ENCODE data around the gene YTHDF1.

YTHDF1 gene

GRCh38 chr20:63208346-63208909 is 7.5 kb downstream of the YTHDF1 start:
- H3K36me3 Mint-ChIP-seq (ENCODE audit: low read depth) = peaks cover 65% of the 10 kb centered on the region
- no peaks in the 10 kb centered on the region for H3K27me3 Mint-ChIP-seq (ENCODE audit: low read depth)
- H3K9me3 Mint-ChIP-seq = no peaks in the 10 kb centered on the region
- H3K27ac Mint-ChIP-seq = no peak overlapping the region
- no peak for TF ChIP-seq CTCF (IDR thresholded peaks at IDR 0.05; ENCODE audit: unreplicated experiment in 3 of 3)
- peaks cover 9% of the 10 kb centered on the region for H3K4me1 Mint-ChIP-seq
- H3K4me3 Mint-ChIP-seq = no peak overlapping the region

GRCh38 chr20:63206878-63207277 is 9.1 kb downstream of the YTHDF1 start:
- Mint-ChIP-seq H3K4me3 (no peak overlapping the region), H3K36me3 (ENCODE audit: low read depth) (peaks cover 64% of the 10 kb centered on the region), H3K4me1 (peaks cover under 1% of the 10 kb centered on the region), H3K27ac (no peak overlapping the region), H3K27me3 (ENCODE audit: low read depth) (no peaks in the 10 kb centered on the region), H3K9me3 (no peaks in the 10 kb centered on the region)
- no peak for TF ChIP-seq CTCF (IDR thresholded peaks at IDR 0.05; ENCODE audit: unreplicated experiment in 3 of 3)

GRCh38 chr20:63205896-63206295 is 10.0 kb downstream of the YTHDF1 start:
- Mint-ChIP-seq H3K36me3 (ENCODE audit: low read depth) (peaks cover 68% of the 10 kb centered on the region), H3K4me1 (no peaks in the 10 kb centered on the region), H3K27ac (no peak overlapping the region), H3K27me3 (ENCODE audit: low read depth) (no peaks in the 10 kb centered on the region), H3K9me3 (no peaks in the 10 kb centered on the region), H3K4me3 (no peak overlapping the region)
- no peak for TF ChIP-seq CTCF (IDR thresholded peaks at IDR 0.05; ENCODE audit: unreplicated experiment in 3 of 3)

GRCh38 chr20:63204362-63204761 is 11.6 kb downstream of the YTHDF1 start:
- H3K4me3 Mint-ChIP-seq = no peak overlapping the region
- no peaks in the 10 kb centered on the region for H3K9me3 Mint-ChIP-seq
- H3K27me3 Mint-ChIP-seq (ENCODE audit: low read depth) = no peaks in the 10 kb centered on the region
- no peak overlapping the region for H3K27ac Mint-ChIP-seq
- no peaks in the 10 kb centered on the region for H3K4me1 Mint-ChIP-seq
- H3K36me3 Mint-ChIP-seq (ENCODE audit: low read depth) = peaks cover 60% of the 10 kb centered on the region
- no peak for TF ChIP-seq CTCF (IDR thresholded peaks at IDR 0.05; ENCODE audit: unreplicated experiment in 3 of 3)

- H3K36me3 Mint-ChIP-seq (ENCODE audit: low read depth) = peaks cover 61% of the 10 kb centered on the region
- no peaks in the 10 kb centered on the region for H3K27me3 Mint-ChIP-seq (ENCODE audit: low read depth)
- TF ChIP-seq CTCF (IDR thresholded peaks at IDR 0.05; ENCODE audit: unreplicated experiment in 3 of 3) = no peak
- H3K27ac Mint-ChIP-seq = no peak overlapping the region
- no peaks in the 10 kb centered on the region for H3K4me1 Mint-ChIP-seq
- H3K4me3 Mint-ChIP-seq = no peak overlapping the region
- H3K9me3 Mint-ChIP-seq = no peaks in the 10 kb centered on the region
Measured at GRCh38 chr20:63202811-63203526, 13.0 kb downstream of the YTHDF1 start.

- H3K27me3 Mint-ChIP-seq (ENCODE audit: low read depth) = no peaks in the 10 kb centered on the region
- no peak overlapping the region for H3K27ac Mint-ChIP-seq
- no peak overlapping the region for H3K4me3 Mint-ChIP-seq
- no peak for TF ChIP-seq CTCF (IDR thresholded peaks at IDR 0.05; ENCODE audit: unreplicated experiment in 3 of 3)
- peaks cover 67% of the 10 kb centered on the region for H3K36me3 Mint-ChIP-seq (ENCODE audit: low read depth)
- peaks cover 9% of the 10 kb centered on the region for H3K4me1 Mint-ChIP-seq
- no peaks in the 10 kb centered on the region for H3K9me3 Mint-ChIP-seq
Measured at GRCh38 chr20:63202021-63202420, 13.9 kb downstream of the YTHDF1 start.

Measured in nephron (organoid).